A673 (cell line): ENCODE measurements around the gene SYNE3. TPM values are rescaled to one million over a fixed set of nuclear protein-coding genes. Genes with fewer than 3 reads are reported as not detected.

Source experiments
- BruUV-seq: library from RNA; stranded (reverse); fragments of 400-500 nt; replicated peaks from 2 replicates; lab custom pipeline; 2021; lab: Mats Ljungman, UMichigan
- CTCF ChIA-PET: fragments of 300-600 bp; sonication (Branson Sonifier 250); formaldehyde crosslinking; loops from one replicate; lab custom pipeline; 2022; ENCODE audit warnings: antibody characterized with exemption; lab: Charles Lee
- POLR2A ChIA-PET: fragments of 300-600 bp; sonication (Branson Sonifier 250); formaldehyde crosslinking; loops from one replicate; lab custom pipeline; 2022; ENCODE audit warnings: antibody characterized with exemption; ENCODE audit not compliant: low non-redundant PET; lab: Charles Lee
- DNase-seq: peaks from one replicate; pipeline ENCODE4 v3.0.0-alpha.2; 2015; ENCODE audit warnings: low spot score
- H3K27ac ChIP-seq: fragments of 200-600 bp; sonication (generic); 2 replicates; pipeline ENCODE4 v1.5.1; 2016; ENCODE audit warnings: mixed run types, low read depth, mild to moderate bottlenecking, mixed read lengths, antibody characterized with exemption, low read length; ENCODE audit not compliant: poor library complexity, severe bottlenecking
- H3K27me3 ChIP-seq: fragments of 200-600 bp; sonication (generic); replicated peaks from 2 replicates; pipeline ENCODE4 v1.6.1; 2017; ENCODE audit warnings: mixed run types, low read depth, mild to moderate bottlenecking, mixed read lengths, antibody characterized with exemption, low read length; ENCODE audit not compliant: insufficient read depth, poor library complexity
- H3K36me3 ChIP-seq: fragments of 200-600 bp; sonication (generic); 2 replicates; pipeline ENCODE4 v1.6.1; 2016; ENCODE audit warnings: mixed run types, mild to moderate bottlenecking, mixed read lengths, antibody characterized with exemption, low read length; ENCODE audit not compliant: insufficient read depth, poor library complexity, severe bottlenecking
- H3K4me1 ChIP-seq: fragments of 200-600 bp; sonication (generic); 2 replicates; pipeline ENCODE4 v1.6.1; 2017; ENCODE audit warnings: mixed run types, mild to moderate bottlenecking, mixed read lengths, antibody characterized with exemption, low read length; ENCODE audit not compliant: insufficient read depth, poor library complexity, severe bottlenecking
- H3K4me3 ChIP-seq: fragments of 200-600 bp; sonication (generic); 2 replicates; pipeline ENCODE4 v1.5.1; 2016; ENCODE audit warnings: low read depth, mixed run types, mild to moderate bottlenecking, mixed read lengths, low read length; ENCODE audit not compliant: poor library complexity, severe bottlenecking
- H3K9me3 ChIP-seq: fragments of 200-600 bp; sonication (generic); 2 replicates; pipeline ENCODE4 v1.6.1; 2016; ENCODE audit warnings: mixed run types, low read depth, mild to moderate bottlenecking, mixed read lengths, antibody characterized with exemption, low read length; ENCODE audit not compliant: poor library complexity, severe bottlenecking
- CTCF ChIP-seq: fragments of 300-800, 200-600 bp; sonication (generic); conservative IDR thresholded peaks from 2 replicates; pipeline ENCODE4 v1.5.1; 2017; ENCODE audit warnings: low read depth, mild to moderate bottlenecking, antibody characterized with exemption, low read length, moderate library complexity, mixed read lengths
- EZH2 ChIP-seq: fragments of 200-600 bp; sonication (generic); IDR thresholded peaks from 2 replicates; pipeline ENCODE4 v1.6.1; 2017; ENCODE audit warnings: borderline replicate concordance, low read depth, mild to moderate bottlenecking, mixed read lengths, antibody characterized with exemption, low read length; ENCODE audit not compliant: poor library complexity, severe bottlenecking
- intact Hi-C: fragments of 100-400 bp; cut with micrococcal nuclease; formaldehyde crosslinking; loops from one replicate; pipeline ENCODE4 v1.10.0; 2022; ENCODE audit not compliant: unreplicated experiment
- total RNA-seq: library from RNA; stranded (reverse); gene quantifications from 2 replicates; pipeline ENCODE4 v1.2.3, GENCODE V29; 2021

The SYNE3 gene
- total RNA-seq, 1 experiment from 2014 or later, result 6.4 TPM

- BruUV-seq, result no TSS peak
- Histone ChIP-seq H3K27me3 (no peaks in the 10 kb centered on the region), H3K9me3 (no peaks in the 10 kb centered on the region), H3K27ac (no peak overlapping the region), H3K4me3 (no peak overlapping the region), H3K4me1 (no peaks in the 10 kb centered on the region), H3K36me3 (no peaks in the 10 kb centered on the region)
- DNase-seq, result no peak
- intact Hi-C loops, result no loop called here
- no peak for TF ChIP-seq EZH2
- TF ChIP-seq CTCF, result no peak
- CTCF ChIA-PET, result no interaction called here
- POLR2A ChIA-PET, result no interaction called here
These were observed 36.2 kb downstream of the SYNE3 start for GRCh38 chr14:95480109-95480886.

- no peak overlapping the region for H3K4me3 ChIP-seq
- H3K36me3 ChIP-seq, result no peaks in the 10 kb centered on the region
- intact Hi-C loops, result no loop called here
- TF ChIP-seq EZH2 (no peak), CTCF (no peak)
- H3K9me3 ChIP-seq, result no peaks in the 10 kb centered on the region
- POLR2A ChIA-PET, result no interaction called here
- H3K27ac ChIP-seq, result no peak overlapping the region
- H3K27me3 ChIP-seq, result no peaks in the 10 kb centered on the region
- no TSS peak for BruUV-seq
- CTCF ChIA-PET, result no interaction called here
- DNase-seq, result no peak
- H3K4me1 ChIP-seq, result no peaks in the 10 kb centered on the region
These were observed 37.0 kb downstream of the SYNE3 start for GRCh38 chr14:95479494-95479893.

GRCh38 chr14:95478818-95479217 is 37.6 kb downstream of the SYNE3 start:
- Histone ChIP-seq H3K4me1 (no peaks in the 10 kb centered on the region), H3K27ac (no peak overlapping the region), H3K36me3 (no peaks in the 10 kb centered on the region), H3K4me3 (no peak overlapping the region), H3K27me3 (no peaks in the 10 kb centered on the region), H3K9me3 (no peaks in the 10 kb centered on the region)
- no peak for DNase-seq
- no TSS peak for BruUV-seq
- TF ChIP-seq CTCF (no peak), EZH2 (no peak)
- CTCF ChIA-PET, result no interaction called here
- POLR2A ChIA-PET, result no interaction called here
- intact Hi-C loops, result no loop called here
